Osteocyte (in vitro differentiated cells): ENCODE results near the gene ATF6. TPM values are rescaled to one million over a fixed set of nuclear protein-coding genes. Genes with fewer than 3 reads are reported as not detected.
"Not testable (repeated sequence)": the region's sequence is repeated elsewhere in the genome, so short reads cannot be mapped to it uniquely, and the experiment has no call there.

Experiments used
- DNase-seq: peaks from one replicate; pipeline ENCODE4 v3.0.0; 2021; ENCODE audit warnings: mixed read lengths; ENCODE audit not compliant: unreplicated experiment; ENCODE audit errors: extremely low spot score
- H3K27ac Mint-ChIP-seq: one replicate; pipeline ENCODE4 v1.8.0; 2021; ENCODE audit warnings: mild to moderate bottlenecking, mixed read lengths; ENCODE audit not compliant: unreplicated experiment
- H3K27me3 Mint-ChIP-seq: one replicate; pipeline ENCODE4 v1.8.0; 2021; ENCODE audit warnings: mixed read lengths; ENCODE audit not compliant: unreplicated experiment
- H3K36me3 Mint-ChIP-seq: one replicate; pipeline ENCODE4 v1.8.0; 2021; ENCODE audit warnings: mixed read lengths; ENCODE audit not compliant: unreplicated experiment
- H3K4me1 Mint-ChIP-seq: one replicate; pipeline ENCODE4 v1.8.0; 2021; ENCODE audit warnings: mixed read lengths; ENCODE audit not compliant: unreplicated experiment
- H3K4me3 Mint-ChIP-seq: one replicate; pipeline ENCODE4 v1.8.0; 2021; ENCODE audit warnings: mild to moderate bottlenecking, moderate library complexity, mixed read lengths; ENCODE audit not compliant: unreplicated experiment
- H3K9me3 Mint-ChIP-seq: one replicate; pipeline ENCODE4 v1.8.0; 2021; ENCODE audit warnings: mixed read lengths; ENCODE audit not compliant: unreplicated experiment
- CTCF ChIP-seq: fragments of 200-600 bp; sonication (generic); IDR thresholded peaks from 2 replicates; pipeline ENCODE4 v1.5.0; 2021; ENCODE audit warnings: antibody characterized with exemption, mild to moderate bottlenecking, moderate library complexity
- total RNA-seq: library from RNA; stranded (reverse); gene quantifications from 2 replicates; pipeline ENCODE4 v1.2.1, GENCODE V29; 2021

ATF6 gene
- total RNA-seq, 1 donor from 2014 or later, result 29.7 TPM

DNA sequence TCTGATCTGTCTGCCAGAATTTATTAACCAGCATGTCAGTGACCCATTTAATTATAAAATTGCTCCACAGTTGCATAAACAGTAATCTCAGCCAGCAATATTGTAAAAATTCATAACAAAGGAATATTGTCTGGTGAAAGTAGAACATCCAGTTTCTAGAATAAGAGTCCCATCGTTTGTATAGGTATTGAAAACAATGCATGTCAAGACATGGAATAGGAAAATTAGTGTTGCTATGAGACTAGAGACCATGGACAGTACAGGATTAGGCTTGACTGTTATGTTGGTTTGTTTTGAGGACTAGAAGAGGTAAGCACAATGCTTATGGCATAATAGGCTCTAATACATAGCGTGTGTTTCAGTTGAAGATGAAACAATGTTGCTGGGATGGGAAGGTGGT is 37.1 kb downstream of the ATF6 start:
- Mint-ChIP-seq H3K27ac (no peak overlapping the region), H3K9me3 (no peaks in the 10 kb centered on the region), H3K4me3 (no peak overlapping the region), H3K27me3 (no peaks in the 10 kb centered on the region), H3K4me1 (peaks cover 26% of the 10 kb centered on the region), H3K36me3 (peaks cover 28% of the 10 kb centered on the region)
- no peak for DNase-seq
- TF ChIP-seq CTCF, result no peak

GRCh38 chr1:161805399-161806197 is 39.5 kb downstream of the ATF6 start:
- Mint-ChIP-seq H3K4me3 (no peak overlapping the region), H3K9me3 (peaks cover 1% of the 10 kb centered on the region), H3K27me3 (no peaks in the 10 kb centered on the region), H3K27ac (peak overlapping the region; percentile 70), H3K4me1 (peaks cover 27% of the 10 kb centered on the region), H3K36me3 (peaks cover 34% of the 10 kb centered on the region)
- DNase-seq, result no peak
- no peak for TF ChIP-seq CTCF

DNA sequence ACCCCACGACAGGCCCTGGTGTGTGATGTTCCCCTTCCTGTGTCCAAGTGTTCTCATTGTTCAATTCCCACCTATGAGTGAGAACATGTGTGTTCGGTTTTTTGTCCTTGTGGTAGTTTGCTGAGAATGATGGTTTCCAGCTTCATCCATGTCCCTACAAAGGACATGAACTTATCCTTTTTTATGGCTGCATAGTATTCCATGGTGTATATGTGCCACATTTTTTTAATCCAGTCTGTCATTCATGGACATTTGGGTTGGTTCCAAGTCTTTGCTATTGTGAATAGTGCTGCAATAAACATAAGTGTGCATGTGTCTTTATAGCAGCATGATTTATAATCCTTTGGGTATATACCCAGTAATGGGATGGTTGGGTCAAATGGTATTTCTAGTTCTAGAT is 43.1 kb downstream of the ATF6 start:
- H3K27me3 Mint-ChIP-seq, H3K4me3 Mint-ChIP-seq, DNase-seq, H3K27ac Mint-ChIP-seq, H3K9me3 Mint-ChIP-seq: not testable (repeated sequence)
- peaks cover 27% of the 10 kb centered on the region for H3K4me1 Mint-ChIP-seq
- peaks cover 29% of the 10 kb centered on the region for H3K36me3 Mint-ChIP-seq

GRCh38 chr1:161809656-161810055 is 43.5 kb downstream of the ATF6 start:
- not testable (repeated sequence) for H3K9me3 Mint-ChIP-seq, H3K27me3 Mint-ChIP-seq, H3K4me3 Mint-ChIP-seq, H3K27ac Mint-ChIP-seq, DNase-seq
- Mint-ChIP-seq H3K4me1 (peaks cover 27% of the 10 kb centered on the region), H3K36me3 (peaks cover 29% of the 10 kb centered on the region)

- Mint-ChIP-seq H3K27ac (no peak overlapping the region), H3K4me1 (peaks cover 20% of the 10 kb centered on the region), H3K4me3 (no peak overlapping the region), H3K36me3 (peaks cover 29% of the 10 kb centered on the region), H3K9me3 (peaks cover 7% of the 10 kb centered on the region), H3K27me3 (no peaks in the 10 kb centered on the region)
- no peak for TF ChIP-seq CTCF
- no peak for DNase-seq
Measured at GRCh38 chr1:161810780-161811179, 44.7 kb downstream of the ATF6 start.

- no peak overlapping the region for H3K27ac Mint-ChIP-seq
Measured at GRCh38 chr1:161816201-161816600, 50.1 kb downstream of the ATF6 start.

More at GRCh38 chr1:161816201-161816600, 50.1 kb downstream of the ATF6 start:
- Mint-ChIP-seq H3K9me3 (no peaks in the 10 kb centered on the region), H3K27me3 (no peaks in the 10 kb centered on the region), H3K4me1 (peaks cover 6% of the 10 kb centered on the region), H3K36me3 (peaks cover 24% of the 10 kb centered on the region), H3K4me3 (no peak overlapping the region)
- DNase-seq, result no peak
- no peak for TF ChIP-seq CTCF
